HG02884 (cell line): ENCODE measurements around the gene MCFD2.

Experiments
- ATAC-seq: cut with Tn5 transposase; IDR thresholded peaks from one replicate; pipeline ENCODE4 v1.9.1; 2021; ENCODE audit warnings: mild to moderate bottlenecking, moderate library complexity; ENCODE audit not compliant: unreplicated experiment

Gene MCFD2

DNA sequence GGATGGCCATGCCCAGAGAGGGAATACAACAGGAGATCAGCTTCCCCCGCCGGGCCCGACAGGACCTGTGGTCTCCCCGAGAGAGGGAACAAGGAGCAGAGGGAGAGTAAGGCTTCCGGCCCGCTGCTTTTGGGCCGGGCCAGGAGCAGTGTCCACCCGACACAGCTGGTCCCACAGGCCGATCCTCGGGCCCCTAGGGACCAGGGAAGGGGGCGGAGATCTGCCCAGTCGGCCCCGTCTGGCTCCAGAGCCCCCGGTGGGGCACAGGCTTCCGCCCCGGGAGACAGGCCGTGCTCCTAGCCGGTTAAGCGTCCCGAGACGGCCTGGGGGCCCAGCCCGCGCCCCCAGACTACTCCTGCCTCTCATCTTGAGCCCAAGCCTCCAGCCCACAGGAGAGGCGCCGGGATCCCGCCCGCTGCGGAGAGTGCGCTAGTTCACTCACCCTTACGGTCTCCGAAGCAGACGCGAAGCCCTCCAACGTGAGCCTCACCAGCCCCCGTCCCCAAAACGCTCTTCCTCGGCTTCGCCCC, at the start of gene MCFD2:
MCFD2 (minus strand) TSS at position 526 of the 530 bp plus-strand sequence. CDS start 6,635 bp downstream, outside the sequence.
- peak; percentile 14 for ATAC-seq

DNA sequence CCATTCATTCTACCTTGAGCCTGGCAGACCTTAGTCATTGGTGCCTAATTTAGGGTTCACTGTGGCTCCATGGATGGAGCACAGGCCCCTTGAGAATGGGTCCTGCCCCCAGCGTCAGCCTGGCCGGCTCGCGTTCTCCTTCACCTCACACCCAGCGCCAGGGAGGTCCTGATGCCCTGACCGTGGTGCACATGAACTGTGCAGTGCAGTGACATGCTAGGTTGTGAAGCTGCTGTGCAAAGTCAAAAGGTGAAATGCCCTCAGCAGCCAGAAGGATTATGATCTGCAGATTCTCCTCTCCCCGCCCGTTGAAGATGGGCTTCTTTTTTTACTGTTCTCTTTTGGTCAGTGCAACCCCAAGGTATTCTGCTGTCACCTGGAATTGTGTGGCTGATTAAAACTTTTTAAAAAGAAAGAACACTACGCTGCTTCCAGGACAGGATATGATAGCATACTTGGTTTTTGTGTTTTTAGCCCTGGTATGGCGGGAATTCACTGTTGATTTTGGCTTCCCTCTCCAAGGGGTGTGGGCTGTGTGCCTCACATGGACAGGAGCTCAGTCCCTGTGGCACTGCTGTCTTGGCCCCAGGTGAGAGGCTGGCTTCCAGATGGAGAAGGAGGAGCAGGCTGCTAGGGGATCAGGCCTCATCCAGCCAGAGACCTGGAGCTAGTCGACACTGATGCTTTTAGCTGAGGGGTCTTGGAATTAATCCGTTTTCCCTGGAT, 49.4 kb upstream of the MCFD2 start:
- ATAC-seq, result no peak

DNA sequence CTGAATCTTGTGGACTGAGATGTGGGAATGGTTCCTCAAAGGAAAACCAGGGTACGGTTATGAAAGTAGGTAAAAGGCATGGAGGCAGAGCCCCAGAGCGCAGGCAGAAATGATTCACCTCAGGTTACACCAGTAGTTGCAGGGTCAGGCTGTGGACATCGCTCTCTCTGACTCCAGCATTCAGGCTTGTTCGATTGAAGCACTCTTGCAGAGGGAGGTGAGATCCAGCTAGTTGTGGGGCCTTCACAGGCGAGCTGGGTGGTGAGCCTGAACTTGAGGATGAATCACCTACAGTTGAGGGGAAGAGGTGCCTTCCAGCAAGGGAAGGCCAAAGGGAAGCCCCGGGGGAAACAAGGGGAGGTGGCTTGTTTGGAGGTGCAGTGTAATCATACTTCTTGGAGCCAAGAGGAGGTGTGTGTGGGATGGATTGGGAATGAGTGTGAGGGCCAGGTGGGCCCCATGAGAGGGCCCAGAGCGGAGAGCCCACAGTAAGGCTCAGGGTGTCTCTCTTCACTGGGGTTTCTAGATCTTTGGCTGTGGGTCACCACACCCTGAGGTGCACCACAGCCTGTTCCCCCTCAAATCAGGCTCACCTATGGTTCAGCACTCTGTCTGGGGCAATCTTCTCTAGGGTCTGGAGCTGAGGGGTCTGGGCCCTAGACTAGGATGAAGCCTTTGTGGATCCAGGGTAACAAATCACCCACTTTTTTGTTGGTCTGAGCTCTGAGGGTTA, 48.5 kb upstream of the MCFD2 start:
- ATAC-seq, result no peak

DNA sequence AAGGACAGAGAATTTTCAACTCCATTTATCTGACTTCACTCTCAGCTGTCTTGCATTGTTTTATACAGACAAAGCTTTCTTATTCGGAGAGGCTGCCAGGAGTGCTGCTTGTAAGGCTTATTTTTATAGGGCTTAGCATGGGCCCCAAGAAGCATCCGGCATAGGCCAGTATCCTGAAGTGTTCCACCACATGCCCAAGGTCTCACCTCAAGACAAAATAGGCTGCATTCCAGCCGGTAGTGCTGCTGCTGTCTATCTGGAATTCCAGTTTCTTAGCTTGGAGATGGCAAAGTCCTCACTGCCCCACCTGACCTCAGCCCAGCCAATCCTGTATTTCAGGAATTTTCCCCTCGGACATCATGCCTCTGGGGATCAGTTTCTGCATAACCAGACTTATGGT, 47.6 kb upstream of the MCFD2 start:
- no peak for ATAC-seq

DNA sequence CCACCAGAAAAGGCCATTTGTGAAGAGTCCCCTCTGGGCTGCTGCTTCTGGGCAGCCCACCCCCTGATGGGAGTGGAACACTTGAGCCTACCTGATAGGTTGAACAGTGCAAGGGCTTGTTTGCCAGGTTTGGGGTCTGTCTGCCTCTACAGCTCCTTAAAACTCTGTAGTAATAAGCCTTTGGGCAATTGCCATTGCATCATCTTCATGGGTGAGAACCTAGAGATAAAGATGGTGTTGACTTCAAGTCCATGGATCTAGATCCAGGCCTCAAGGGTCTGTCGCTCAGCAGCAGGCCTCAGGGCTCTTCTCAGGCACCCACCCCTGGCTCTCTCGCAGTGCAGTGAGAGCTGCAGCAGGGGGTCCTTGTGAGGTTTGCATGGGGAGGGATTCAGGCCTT, 47.1 kb upstream of the MCFD2 start:
- ATAC-seq, result no peak

DNA sequence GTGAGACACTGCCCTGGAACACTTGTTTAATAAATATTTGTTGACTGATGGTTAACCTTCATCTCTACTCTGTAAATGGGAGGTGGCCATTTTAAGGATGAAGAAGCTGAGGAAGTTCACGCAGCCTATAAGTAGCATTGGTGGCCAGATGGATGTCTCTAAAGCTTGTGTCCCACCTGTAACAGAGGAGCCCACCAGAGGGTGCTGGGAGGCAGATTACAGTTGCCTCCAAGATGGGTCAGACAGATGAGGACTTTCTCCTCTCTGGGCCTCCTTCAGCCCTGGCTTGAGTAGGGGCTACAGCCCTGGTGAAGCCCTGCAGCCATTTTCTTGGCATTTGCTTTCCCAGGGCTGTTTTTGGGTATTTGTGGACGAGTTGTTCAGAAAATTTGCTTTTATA, 45.0 kb upstream of the MCFD2 start:
- ATAC-seq, result no peak

DNA sequence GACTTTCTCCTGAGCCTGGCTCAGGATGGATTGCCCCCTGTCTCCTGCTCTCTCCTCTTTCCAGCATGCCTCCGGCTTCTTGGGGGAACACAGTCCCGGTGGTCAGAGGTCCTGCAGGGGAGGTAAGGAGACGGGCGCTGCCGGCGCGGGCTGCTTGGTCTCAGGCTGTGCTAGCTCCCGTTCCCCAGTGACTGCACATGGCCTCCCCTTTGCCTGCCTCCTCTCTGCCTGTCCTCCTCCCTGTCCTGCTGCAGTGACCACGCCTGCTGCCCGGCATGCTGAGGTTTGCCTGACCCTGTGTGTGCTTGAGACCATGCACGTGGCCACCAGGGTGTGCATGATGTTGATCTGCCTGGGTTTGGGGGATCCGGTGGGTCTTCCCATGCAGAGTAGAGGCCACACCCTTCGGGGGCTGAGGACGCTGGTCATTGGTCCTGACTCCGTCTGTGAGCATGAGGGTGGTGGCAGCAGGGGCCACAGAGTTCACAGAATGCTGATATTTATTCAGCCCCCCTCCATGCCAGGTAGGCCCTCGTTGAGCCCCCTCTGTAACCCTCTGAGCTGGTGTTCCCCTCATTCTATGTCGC, 42.9 kb upstream of the MCFD2 start:
- ATAC-seq, result no peak

DNA sequence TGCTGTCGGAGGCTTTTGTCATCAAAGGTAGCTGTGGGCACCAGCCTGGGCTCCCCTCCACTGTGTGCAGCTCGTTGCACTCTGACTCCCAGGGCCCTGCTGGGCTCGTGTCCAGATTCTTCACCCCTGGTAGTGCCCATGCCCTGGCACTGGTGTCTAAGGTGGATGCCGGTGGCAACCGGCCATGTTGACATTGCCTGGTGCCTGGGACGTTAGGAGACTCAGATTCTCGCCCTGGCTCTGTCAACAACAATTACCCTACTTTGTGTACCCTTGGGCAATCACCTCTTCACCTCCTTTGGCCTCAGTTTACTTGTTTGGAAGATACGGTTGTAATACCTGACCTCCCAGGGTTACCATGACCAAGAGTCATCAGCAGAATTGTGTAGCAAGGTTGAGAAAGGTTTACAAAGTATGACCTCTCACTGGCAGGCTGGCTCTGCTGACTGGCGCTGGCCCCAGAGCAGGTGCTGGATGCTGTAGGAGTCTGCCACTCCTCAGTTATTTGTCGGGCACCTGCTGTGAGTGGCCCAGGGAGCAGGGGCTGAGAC, 41.5 kb upstream of the MCFD2 start:
- no peak for ATAC-seq

DNA sequence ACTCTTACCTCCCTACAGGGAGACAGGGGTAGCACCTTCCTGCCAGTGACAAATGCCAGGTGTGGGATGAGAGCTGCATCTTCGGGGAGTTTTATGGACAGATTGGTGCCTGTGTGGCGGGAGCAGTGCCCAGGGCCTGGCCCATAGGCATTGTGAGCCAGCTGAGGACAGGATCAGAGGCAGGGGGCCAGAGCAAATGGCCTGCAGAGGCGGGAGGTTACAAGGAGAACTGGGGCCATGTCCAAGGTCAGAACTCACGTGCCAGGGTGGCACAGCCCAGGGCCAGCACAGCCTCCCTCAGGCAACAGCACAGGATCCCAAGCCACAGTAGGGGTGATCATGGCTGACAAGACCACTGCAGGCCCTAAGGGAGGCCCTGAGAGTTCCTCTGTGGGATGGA, 40.2 kb upstream of the MCFD2 start:
- ATAC-seq, result no peak

DNA sequence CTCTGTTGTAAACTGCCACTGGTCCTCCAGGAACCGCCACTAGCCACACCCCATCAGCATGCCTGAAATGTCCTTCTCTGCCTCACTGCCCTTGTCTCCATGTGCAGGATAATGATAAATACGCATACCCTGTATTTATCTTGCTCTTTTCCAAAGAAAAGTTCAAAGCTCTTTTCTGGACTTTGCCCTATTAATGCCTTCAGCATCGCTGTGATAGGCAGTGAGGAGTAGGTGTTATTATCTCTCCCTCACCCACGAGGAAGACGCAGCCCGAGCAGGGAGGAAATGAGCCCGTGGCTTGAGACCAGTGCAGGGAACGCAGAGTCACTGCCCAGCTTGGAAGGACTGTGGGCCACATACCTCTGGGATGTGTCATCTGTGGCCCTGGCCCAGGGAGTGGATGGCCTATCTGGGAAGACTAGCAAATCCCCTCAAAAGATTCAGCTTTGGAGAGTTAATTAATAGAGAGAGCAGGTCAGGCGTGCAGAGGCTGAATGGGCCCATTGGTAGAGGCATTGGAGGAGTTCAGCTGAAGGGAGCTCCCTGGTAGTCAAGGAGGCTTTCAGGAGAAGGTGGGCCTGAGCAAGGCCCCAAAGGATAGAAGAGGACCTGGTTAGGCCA, 39.5 kb upstream of the MCFD2 start:
- ATAC-seq, result no peak

DNA sequence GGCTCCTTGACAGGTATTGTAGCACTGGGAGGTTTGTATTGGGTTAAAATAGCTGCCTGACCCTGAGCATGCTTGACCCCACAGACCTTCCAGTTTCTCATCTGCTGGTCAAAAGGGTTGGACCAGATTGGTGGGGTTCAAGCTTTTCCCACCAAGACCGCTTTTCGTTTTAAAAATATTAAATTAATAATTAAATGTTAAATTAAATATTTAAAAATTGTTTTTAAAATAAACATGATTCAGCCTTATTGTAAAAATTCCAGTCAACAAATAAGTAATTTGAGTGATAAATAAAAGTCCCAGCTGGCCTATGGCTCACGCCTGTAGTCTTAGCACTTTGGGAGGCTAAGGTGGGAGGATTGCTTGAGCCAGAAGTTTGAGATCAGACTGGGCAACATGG, 36.6 kb upstream of the MCFD2 start:
- ATAC-seq, result no peak

DNA sequence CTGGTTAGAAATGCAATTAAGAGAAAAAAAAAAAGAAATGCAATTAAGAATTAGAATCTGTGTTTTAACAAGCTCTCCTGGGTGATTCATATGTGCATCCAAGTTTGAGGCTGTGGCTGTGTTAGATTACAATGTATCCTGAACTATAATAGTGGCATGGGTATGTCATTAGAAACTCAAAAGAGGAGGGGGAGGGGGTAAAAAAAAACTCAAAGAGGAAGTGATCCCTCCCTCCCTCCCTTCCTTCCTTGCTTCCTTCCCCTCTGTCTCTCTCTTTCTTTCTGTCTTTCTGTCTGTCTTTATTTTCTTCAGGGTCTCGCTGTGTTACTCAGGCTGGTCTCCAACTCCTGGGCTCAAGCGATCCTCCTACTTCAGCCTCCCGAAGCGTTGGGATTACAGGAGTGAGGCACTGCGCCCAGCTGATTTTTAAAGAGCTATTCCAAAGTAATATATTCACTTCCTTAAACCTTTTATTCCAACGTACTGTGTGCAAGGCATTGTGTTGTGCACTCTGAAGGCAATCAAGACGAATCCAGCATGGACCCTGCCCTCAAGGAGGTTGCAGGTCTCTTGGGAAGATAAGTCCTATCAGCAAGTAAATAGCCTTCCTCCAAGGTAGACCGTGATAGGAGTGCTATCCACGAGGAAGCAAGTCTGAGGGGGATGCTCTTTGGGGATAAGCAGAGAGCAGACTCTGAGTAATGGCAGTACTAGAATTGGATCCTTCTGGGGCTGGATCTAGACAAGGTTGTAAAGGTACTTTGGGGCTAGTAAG, 35.9 kb upstream of the MCFD2 start:
- ATAC-seq, result no peak

DNA sequence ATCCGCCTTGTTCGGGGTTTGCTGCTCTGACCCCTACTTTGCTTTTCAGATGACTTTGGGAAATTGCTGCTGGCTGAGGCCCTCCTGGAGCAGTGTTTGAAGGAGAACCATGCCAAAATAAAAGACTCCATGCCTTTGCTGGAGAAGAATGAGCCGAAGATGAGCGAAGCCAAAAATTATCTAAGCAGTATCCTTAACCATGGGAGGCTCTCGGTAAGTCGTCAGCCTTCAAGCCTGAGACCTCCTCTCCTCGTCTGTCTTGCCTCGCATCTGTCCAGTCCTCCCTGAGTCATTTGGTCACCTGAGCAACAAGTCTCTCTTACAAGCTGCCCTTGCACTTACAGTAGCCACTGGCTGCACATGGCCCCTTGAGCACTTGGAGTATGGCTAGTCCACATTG, 34.7 kb upstream of the MCFD2 start:
- no peak for ATAC-seq

DNA sequence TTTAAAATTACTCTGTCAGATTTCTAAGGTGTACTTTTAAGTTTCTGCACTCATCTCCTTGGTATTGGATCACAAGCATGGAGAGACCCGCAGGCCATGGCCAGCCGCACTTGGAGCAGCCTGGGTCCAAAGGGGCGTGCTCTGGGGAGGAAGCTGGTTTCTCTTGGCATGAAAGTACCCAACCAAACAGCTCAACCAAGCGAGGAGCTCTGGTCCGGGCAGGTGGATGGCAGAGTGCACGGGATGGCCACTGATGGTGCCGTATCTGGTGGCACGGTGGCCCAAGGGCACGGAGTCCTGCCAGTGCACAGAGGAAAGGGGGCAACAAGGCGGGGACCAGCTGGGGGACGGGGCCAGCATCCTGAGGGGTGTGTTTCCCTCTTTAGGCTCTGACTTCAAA, 32.2 kb upstream of the MCFD2 start:
- ATAC-seq, result no peak

DNA sequence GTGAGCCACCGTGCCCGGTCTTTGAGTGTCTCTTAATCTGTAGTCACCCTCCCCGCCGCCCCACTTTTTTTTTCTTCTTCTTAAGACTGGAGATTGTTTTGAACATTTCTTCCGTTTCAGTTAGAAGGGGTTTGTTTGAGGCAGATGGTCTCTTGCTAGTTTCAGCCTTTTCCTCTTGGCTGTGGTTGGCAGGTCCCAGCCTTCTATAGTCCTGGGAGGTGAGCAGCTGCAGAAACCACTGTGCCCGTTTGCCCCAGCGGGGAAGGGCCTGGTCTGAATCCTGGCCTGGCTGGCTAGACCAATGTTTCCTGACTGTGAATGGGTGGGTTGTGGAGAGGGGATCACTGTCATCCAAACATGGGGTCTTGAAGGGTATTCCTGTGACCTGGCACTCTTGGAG, 30.1 kb upstream of the MCFD2 start:
- no peak for ATAC-seq

DNA sequence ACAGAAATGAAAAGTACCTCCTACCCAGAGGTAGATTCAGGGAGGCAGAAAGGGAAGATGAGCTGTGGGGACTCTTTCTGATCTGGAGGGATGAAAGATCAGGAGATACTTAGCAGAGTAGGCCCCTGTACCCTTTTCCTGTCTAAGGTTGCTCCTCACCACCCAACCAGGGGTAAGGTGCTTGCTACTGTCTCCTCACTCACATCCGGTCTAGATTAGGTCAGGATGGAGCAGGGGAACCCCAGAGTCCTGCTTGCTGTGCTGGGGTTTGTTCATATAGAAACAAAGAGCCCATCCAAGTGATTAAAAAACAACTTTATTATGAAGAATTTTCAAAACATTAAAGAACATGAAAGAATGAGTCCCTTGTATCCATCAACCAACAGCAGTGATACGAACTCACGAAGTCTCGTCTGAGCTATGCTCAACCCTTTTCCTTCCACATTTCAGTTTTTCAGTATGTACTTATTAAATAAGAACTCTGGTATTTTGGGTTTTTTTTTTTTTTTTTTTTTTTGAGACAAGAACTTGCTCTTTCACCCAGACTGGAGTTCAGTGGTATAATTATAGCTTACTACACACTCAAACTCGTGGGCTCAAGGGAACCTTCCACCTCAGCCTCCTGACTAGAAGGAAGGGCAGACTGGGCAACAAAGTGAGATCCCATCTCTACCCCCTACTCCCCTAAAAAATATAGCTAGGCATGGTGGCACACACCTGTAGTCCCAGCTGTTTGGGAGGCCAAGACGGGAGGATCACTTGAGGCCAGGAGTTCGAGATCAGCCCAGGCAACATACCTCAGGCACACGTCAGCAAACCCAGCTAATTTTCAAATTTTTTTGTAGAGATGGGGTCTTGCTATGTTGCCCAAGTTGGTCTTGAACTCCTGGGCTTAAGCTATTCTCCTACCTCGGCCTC, 28.5 kb upstream of the MCFD2 start:
- ATAC-seq, result peak; percentile 49

DNA sequence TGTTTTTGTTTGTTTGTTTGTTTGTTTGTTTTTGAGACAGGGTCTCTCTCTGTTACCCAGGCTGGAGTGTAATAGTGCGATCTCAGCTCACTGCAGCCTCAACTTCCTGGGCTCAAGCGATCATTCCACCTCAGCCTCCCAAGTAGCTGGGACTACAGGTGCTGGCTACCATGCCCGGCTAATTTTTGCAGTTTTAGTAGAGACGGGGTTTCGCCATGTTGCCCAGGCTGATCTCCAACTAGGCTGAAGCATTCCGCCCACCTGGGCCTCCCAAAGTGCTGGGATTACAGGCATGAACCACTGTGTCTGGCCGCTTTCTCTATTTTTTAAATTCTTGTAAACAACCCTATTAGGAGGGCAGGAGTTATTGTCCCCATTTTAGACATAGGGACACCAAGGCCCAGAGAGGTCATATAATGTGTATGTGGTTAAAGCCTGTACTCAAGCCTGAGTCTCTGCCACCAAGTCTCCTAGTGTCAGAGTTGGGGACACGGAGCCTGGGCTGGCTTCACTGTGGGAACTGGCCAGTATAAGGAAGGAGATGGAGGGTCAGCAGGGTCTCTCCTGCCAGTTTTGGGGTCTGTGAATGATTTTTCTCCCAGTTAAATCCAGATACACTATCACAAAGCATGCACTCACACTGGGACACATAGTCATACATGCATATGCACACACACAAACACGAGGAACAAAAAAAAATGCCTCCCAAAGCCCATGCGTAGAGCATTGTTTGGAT, 27.5 kb upstream of the MCFD2 start:
- no peak for ATAC-seq

DNA sequence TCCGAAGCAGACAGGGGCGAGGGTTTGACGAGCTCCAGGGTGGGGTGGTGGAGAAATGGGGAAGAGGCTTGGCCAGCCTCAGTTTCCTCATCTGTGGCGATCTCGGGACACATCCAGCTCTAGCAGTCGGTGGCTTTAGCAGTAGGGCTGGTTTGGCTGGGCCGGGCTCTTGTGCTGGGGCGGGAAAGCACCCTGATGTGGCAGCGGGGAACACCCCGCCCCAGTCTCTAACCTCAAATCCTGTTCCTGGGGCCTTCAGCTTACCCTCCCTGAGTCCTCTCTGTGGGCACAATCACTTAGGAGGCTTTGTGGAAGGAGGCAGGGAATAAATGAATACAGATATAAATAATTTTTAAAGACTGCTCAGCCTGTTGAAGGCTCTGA, 26.5 kb upstream of the MCFD2 start:
- ATAC-seq, result no peak
